ENCODE measurements around the gene PARP12.

GRCh38 chr7:140035400-140036223 lies 27.1 kb downstream of the PARP12 start:
- TF ChIP-seq, protein P1, sequence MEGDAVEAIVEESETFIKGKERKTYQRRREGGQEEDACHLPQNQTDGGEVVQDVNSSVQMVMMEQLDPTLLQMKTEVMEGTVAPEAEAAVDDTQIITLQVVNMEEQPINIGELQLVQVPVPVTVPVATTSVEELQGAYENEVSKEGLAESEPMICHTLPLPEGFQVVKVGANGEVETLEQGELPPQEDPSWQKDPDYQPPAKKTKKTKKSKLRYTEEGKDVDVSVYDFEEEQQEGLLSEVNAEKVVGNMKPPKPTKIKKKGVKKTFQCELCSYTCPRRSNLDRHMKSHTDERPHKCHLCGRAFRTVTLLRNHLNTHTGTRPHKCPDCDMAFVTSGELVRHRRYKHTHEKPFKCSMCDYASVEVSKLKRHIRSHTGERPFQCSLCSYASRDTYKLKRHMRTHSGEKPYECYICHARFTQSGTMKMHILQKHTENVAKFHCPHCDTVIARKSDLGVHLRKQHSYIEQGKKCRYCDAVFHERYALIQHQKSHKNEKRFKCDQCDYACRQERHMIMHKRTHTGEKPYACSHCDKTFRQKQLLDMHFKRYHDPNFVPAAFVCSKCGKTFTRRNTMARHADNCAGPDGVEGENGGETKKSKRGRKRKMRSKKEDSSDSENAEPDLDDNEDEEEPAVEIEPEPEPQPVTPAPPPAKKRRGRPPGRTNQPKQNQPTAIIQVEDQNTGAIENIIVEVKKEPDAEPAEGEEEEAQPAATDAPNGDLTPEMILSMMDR (IDR thresholded peaks at IDR 0.05), result no peak
- no peak for TF ChIP-seq POLR2A (IDR thresholded peaks at IDR 0.05)
